GM19238 (cell line): ENCODE results near the gene VEZT.
"Not testable (repeated sequence)": the region's sequence is repeated elsewhere in the genome, so short reads cannot be mapped to it uniquely, and the experiment has no call there.

Source experiments
- DNase-seq: peaks from one replicate; pipeline ENCODE4 v3.0.0; 2011; ENCODE audit warnings: low spot score; ENCODE audit not compliant: insufficient read length

VEZT gene

DNA sequence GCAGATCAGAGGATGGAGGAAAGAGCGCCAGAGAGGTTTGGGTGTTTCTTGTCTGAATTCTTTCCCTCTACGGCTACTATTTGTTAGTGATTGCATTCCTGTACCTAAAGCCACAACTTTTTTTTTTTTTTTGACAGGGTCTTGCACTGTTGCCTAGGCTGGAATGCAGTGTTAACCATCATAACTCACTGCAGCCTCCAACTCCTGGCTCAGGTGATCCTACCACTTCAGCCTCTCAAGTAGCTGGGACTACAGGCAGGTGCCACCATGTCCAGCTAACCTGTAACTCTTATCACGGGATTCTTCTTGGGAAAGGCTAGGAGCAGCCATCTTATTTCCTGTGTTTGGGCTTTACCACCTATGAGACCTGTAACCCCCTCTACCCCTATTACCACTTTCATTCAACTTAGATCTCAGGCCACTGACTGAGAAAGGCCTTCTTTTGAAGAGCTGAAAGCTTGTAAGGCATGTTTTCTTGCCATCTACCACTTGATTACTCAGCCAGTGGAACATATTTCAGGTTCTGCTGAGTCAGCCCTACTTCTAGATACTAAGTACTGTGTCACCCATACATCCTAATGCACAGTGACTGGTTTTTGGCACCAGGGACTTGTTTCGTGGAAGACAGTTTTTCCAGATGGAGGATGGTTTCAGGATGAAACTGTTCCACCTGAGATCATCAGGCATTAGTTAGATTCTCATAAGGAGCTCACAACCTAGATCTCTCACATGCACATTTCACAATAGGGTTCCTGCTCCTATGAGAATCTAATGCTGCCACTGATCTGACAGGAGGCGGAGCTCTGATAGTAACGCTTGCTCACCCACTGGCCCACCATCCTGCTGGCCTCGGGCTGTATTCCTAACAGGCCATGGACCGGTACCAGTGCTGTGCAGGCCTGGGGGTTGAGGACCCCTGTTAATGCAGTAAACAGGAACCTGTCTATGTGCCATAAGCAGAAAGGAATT is 6.9 kb downstream of the VEZT start:
- DNase-seq: no peak

GRCh38 chr12:95225645-95226212 is 8.1 kb downstream of the VEZT start:
- no peak for DNase-seq

GRCh38 chr12:95227818-95228356 is 10.3 kb downstream of the VEZT start:
- DNase-seq: no peak

GRCh38 chr12:95228617-95229016 is 11.0 kb downstream of the VEZT start:
- DNase-seq: no peak

DNA sequence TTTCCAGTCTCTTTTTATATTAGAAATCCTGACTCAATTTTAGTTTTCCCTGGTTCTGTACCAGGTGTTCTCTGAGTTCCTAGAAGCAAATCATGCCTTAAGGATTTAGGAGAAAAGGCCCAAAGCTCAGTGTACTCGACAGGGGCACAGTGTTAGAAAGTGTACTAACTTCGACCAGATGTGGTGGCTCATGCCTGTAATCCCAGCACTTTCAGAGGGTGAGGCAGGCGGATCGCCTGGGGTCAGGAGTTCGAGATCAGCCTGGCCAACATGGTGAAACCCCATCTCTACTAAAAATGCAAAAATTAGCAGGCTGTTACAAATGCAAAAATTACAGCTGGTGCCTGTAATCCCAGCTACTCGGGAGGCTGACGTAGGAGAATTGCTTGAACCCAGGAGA is 12.0 kb downstream of the VEZT start:
- no peak for DNase-seq

GRCh38 chr12:95230313-95230712 is 12.7 kb downstream of the VEZT start:
- no peak for DNase-seq

GRCh38 chr12:95231190-95231589 is 13.6 kb downstream of the VEZT start:
- DNase-seq: no peak

- DNase-seq: not testable (repeated sequence)
Observed at GRCh38 chr12:95234187-95234586, 16.6 kb downstream of the VEZT start.

DNA sequence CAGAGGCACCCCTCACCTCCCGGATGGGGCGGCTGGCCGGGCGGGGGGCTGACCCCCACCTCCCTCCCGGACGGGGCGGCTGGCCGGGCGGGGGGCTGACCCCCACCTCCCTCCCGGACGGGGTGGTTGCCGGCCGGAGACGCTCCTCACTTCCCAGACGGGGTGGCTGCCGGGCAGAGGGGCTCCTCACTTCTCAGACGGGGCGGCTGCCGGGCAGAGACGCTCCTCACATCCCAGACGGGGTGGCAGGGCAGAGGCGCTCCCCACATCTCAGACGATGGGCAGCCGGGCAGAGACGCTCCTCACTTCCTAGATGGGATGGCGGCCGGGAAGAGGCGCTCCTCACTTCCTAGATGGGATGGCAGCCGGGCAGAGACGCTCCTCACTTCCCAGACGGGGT is 18.0 kb downstream of the VEZT start:
- not testable (repeated sequence) for DNase-seq

DNA sequence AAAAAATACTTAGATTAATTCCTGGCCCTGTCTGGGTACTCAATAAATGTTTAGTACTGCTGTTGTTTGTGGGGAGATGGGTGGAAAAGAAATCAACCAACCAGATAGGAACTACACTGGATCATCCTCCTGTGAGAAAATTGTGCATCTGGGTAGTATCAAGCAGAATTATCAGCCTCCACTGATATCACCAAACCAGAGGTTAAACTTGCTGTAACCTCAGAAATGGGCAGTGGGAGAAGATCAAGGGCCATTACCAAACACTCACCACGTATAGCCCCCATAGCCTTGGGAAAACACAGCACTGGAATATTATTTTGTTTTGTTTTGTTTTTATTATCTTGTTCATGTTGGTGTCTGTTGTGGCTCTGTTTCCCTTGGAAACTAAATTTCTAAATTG is 19.7 kb downstream of the VEZT start:
- DNase-seq: no peak

- no peak for DNase-seq
Observed at GRCh38 chr12:95238150-95238549, 20.5 kb downstream of the VEZT start.

GRCh38 chr12:95239216-95239615 is 21.6 kb downstream of the VEZT start:
- no peak for DNase-seq

- DNase-seq: not testable (repeated sequence)
Observed at GRCh38 chr12:95239835-95240234, 22.2 kb downstream of the VEZT start.

GRCh38 chr12:95240556-95240955 is 22.9 kb downstream of the VEZT start:
- DNase-seq: no peak

- not testable (repeated sequence) for DNase-seq
Observed at GRCh38 chr12:95241138-95241537, 23.5 kb downstream of the VEZT start.

DNA sequence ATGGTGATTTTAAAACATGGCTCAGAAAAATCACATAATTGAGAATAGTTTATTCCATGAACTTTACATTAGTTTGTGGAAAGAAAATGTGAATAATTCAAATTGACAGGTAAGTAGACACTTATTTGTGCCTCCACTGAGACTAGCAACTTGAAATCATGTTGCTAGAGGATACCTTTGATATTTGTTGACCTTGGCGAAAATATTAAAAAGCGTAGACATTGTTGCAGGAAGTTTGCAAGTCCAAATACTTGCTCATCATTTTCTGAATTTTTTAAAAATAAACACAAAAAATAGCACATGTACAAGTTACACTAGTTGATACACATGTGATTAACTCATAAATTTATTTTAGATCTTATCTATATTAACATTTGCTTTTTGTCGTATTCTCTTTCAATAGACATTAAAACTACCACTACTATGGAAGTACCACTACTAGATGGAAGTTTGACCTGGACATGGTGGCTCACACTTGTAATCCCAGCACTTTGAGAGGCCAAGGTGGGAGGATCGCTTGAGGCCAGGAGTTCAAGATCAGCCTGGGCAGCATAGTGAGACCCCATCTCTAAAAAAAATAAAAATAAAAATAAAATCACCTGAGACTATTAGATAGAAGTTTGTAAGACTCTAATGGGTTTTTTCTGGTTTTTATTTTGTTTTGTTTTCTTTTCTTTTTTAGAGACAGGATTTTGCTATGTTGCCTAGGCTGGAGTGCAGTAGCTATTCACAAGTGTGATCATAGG is 24.3 kb downstream of the VEZT start:
- no peak for DNase-seq

- no peak for DNase-seq
Observed at GRCh38 chr12:95243497-95244183, 26.0 kb downstream of the VEZT start.

DNA sequence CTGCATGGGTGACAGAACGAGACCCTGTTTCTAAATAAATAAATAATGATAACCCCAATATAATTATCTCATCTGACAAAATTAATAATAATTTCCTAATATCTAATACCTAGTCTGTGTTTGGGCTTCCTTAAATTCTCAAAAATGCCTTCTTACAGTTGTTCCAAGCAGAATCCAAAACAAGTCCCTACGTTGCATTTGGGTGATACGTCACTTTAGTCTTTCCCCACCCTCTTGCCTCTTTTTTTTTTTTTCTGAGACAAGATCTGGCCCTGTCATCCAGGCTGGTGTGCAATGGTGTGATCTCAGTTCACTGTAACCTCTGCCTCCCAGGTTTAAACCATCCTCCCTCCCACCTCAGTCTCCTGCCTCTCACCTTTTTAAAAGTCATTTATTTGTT is 26.7 kb downstream of the VEZT start:
- DNase-seq: no peak

DNA sequence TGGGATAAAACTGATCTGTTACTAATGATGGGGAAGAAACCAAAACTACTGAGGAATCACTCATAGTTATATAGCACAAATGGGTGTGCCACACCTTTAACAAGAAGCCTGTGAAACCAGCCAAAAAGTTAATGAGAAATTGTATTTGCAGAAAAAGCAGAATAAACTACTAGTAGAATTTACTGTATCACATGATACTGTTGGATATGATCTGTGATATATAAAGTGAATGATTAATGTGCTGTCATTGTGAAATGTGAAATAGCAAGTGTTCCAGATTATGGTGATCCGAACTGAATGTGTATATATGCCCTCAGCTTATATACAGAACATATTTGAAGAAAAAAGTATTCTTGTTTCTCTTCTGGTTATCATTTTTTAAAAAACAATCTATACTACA is 30.5 kb downstream of the VEZT start:
- DNase-seq: no peak

DNA sequence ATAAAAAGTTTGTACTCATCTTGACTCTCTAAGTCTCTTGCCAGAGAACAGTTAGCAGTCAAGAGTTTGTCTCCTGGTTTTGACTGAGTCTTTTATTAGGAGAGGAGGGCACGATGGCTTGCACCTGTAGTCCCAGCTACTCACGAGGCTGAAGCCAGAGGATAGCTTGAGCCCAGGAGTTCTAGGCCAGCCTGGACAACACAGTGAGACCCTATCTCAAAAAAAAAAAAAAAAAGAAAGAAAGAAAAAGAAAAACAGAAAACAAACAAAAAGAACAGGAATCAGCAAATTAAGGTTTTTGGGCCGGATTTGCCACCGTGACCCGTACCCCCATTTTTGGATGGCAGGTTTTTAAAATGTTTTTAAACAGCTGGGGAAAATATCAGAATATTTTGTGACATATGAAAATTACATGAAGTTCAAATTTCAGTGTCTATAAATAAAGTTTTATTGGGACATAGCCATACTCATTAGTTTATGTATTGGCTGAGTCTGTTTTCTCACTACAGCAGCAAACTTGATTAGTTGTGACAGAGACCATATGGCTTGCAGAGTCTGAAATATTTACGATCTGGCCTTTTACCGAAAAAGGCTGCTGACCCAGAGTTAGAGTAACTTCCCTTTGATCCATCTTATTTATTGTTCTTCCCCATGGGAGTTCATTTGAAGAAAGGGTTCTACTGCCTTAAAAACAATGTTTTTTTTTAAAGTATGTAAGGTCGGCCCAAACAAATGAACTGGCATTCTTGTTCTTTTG is 31.2 kb downstream of the VEZT start:
- no peak for DNase-seq

- no peak for DNase-seq
Observed at GRCh38 chr12:95253386-95253785, 35.8 kb downstream of the VEZT start.
